ENCODE data around the gene FAM120B.

FAM120B gene

DNA sequence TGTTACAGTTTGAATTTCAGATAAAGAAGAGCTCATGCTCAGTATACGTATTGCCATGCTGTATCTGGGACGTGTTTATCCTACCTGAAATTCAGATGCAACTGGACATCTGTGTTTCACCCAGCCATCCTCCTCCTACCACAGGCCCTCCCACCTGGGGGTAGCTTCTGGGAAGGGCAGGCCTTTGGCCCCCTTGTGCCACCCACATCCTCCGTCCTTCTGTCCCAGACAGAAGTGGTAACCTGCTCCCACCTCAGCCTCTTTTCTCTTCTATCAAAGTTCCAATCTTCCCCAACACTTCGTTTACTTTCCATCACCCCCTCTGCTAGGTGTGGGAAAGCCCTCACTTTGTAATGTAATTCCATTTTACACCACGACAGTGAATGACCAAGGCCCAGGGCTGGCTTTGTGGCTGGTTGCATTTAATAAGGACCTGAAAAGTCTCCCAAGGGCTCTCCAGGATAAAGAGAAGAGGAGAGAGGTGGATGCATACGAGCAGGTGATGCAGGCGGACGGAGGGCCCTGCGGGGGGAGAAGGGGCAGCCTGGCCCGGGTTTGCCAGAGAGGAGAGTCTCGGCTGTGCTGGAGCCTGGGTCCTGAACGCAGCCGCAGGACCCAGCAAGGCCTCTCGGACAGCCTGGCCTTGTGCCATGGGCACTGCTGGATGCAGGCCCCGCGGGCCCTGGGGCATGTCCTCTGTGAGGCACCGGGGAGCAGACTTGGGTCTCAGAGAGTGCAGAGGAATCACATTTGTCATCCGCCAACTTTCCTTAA is 148.1 kb downstream of the FAM120B start:
- DNase-seq (ENCODE audit: low read depth in 2 of 3, low spot score in 2 of 3): no peak

DNA sequence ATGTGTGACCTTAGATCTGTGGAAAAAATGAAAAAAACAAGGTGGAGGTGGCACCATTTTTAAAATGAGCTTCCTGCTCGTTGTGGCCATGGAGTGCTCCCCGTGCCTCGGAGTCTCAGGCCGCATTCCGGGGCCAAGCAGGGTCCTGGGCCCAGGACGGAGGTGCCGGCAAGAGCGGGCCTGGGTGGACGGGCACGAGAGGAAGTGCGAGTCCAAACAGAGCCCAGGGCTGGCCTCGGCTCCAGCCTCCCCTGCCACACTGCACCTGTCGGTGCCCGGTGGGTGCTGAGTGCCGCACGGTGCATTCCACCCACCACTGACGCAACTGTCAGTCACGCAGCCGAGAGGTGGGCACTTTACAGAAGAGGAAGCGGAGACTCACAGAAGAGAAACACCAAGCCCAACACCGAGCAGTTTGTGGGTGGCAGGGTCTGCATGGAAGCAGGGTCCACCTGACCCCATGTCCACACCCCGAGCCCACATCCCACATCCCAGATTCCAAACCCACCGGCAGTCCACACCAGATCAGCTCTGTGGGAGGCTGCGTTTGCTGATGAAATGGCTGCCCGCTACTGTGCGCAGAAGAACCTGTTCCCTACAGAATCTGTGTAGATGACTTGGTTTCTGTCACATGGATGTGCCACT is 148.9 kb downstream of the FAM120B start:
- DNase-seq (ENCODE audit: low read depth in 2 of 3, low spot score in 2 of 3): no peak

DNA sequence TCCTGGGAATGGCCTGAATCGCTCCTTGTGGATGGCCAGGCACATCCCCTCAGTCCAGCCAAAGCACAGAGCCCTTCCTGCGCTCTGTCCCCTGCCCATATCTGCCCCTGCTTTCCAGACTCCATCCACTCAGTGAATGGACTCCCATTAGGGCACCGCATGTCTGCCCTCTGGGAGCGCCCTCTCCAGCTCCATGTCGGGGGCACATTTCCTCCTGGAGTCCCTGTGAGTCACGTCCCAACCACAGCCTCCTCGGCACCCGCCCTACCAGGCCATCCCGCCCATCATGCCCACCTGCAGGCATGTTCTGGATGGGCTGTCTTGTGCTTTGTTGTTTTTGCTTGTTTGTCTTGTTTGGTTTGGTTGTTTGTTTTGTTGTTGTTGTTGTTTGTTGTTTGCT is 149.8 kb downstream of the FAM120B start:
- no peak for DNase-seq (ENCODE audit: low read depth in 2 of 3, low spot score in 2 of 3)

Measured in activated CD8-positive, alpha-beta memory T cell treated with anti-CD3 and anti-CD28 coated beads for 48 hours (primary cell).